GM12892 (cell line): Measurements from ENCODE around the gene THOC5.

ENCODE experiments used
- POLR2A ChIP-seq: IDR thresholded peaks from 2 replicates; pipeline ENCODE4 v1.6.1; 2011; ENCODE audit warnings: low read depth, low read length, control low read depth
- POLR2AphosphoS5 ChIP-seq: IDR thresholded peaks from 2 replicates; pipeline ENCODE4 v1.6.1; 2011; ENCODE audit warnings: low read depth, low read length, control low read depth
- TAF1 ChIP-seq: IDR thresholded peaks from 2 replicates; pipeline ENCODE4 v1.6.1; 2011; ENCODE audit warnings: low read depth, mild to moderate bottlenecking, control low read depth, low read length, borderline replicate concordance

GRCh38 chr22:29569011-29569678 lies 15.6 kb upstream of the THOC5 start:
- TF ChIP-seq POLR2AphosphoS5 (no peak), POLR2A (no peak), TAF1 (no peak)
